ENCODE data around the gene CEP112. TPM values are rescaled to one million over a fixed set of nuclear protein-coding genes. Genes with fewer than 3 reads are reported as not detected.
A peak's percentile ranks its signal among the peaks of the same experiment; 100 is the strongest.

Gene CEP112
- total and polyA plus RNA-seq, 2 of the 13 experiments (the other 11 are each of a cell fraction or from before 2014, with no cell fraction given): 1.2 to 3.4 TPM

GRCh38 chr17:66200685-66201092 is 8.8 kb upstream of the CEP112 start (continued):
- TF ChIP-seq SRF (IDR thresholded peaks at IDR 0.05; ENCODE audit: low read depth, low read length) (no peak), TEF (CRISPR knock-in tag; IDR thresholded peaks at IDR 0.05) (no peak), LCORL (IDR thresholded peaks at IDR 0.05) (peak; percentile 28; the same call in 1 of the 2 replicates), LCORL (CRISPR knock-in tag; IDR thresholded peaks at IDR 0.05) (no peak; the same call in 1 of the 2 replicates), ZNF430 (CRISPR knock-in tag; IDR thresholded peaks at IDR 0.05) (no peak), CENPX (CRISPR knock-in tag; IDR thresholded peaks at IDR 0.05) (no peak), ZNF580 (CRISPR knock-in tag; IDR thresholded peaks at IDR 0.05; ENCODE audit: borderline replicate concordance, low read depth) (peak; percentile 57; the same call in 1 of the 2 replicates), PCBP1 (IDR thresholded peaks at IDR 0.05; ENCODE audit: borderline replicate concordance, low read depth, low read length) (no peak), SP2 (CRISPR knock-in tag; IDR thresholded peaks at IDR 0.05) (no peak), ESRRA (CRISPR knock-in tag; IDR thresholded peaks at IDR 0.05; ENCODE audit: low read depth) (no peak), KDM4B (CRISPR knock-in tag; IDR thresholded peaks at IDR 0.05) (0 out of 2 replicates have a peak, but pooled peaks have one; percentile 40), SMAD3 (CRISPR knock-in tag; IDR thresholded peaks at IDR 0.05) (no peak), ZNF333 (CRISPR knock-in tag; IDR thresholded peaks at IDR 0.05; ENCODE audit: borderline replicate concordance) (no peak)
- TF ChIP-seq, protein P1, sequence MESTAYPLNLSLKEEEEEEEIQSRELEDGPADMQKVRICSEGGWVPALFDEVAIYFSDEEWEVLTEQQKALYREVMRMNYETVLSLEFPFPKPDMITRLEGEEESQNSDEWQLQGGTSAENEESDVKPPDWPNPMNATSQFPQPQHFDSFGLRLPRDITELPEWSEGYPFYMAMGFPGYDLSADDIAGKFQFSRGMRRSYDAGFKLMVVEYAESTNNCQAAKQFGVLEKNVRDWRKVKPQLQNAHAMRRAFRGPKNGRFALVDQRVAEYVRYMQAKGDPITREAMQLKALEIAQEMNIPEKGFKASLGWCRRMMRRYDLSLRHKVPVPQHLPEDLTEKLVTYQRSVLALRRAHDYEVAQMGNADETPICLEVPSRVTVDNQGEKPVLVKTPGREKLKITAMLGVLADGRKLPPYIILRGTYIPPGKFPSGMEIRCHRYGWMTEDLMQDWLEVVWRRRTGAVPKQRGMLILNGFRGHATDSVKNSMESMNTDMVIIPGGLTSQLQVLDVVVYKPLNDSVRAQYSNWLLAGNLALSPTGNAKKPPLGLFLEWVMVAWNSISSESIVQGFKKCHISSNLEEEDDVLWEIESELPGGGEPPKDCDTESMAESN (CRISPR knock-in tag; conservative IDR thresholded peaks at IDR 0.05): peak; percentile 55; the same call in 1 of the 2 replicates
- TF ChIP-seq, protein P2, sequence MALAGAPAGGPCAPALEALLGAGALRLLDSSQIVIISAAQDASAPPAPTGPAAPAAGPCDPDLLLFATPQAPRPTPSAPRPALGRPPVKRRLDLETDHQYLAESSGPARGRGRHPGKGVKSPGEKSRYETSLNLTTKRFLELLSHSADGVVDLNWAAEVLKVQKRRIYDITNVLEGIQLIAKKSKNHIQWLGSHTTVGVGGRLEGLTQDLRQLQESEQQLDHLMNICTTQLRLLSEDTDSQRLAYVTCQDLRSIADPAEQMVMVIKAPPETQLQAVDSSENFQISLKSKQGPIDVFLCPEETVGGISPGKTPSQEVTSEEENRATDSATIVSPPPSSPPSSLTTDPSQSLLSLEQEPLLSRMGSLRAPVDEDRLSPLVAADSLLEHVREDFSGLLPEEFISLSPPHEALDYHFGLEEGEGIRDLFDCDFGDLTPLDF (CRISPR knock-in tag; IDR thresholded peaks at IDR 0.05): no peak
- TF ChIP-seq, protein P3, sequence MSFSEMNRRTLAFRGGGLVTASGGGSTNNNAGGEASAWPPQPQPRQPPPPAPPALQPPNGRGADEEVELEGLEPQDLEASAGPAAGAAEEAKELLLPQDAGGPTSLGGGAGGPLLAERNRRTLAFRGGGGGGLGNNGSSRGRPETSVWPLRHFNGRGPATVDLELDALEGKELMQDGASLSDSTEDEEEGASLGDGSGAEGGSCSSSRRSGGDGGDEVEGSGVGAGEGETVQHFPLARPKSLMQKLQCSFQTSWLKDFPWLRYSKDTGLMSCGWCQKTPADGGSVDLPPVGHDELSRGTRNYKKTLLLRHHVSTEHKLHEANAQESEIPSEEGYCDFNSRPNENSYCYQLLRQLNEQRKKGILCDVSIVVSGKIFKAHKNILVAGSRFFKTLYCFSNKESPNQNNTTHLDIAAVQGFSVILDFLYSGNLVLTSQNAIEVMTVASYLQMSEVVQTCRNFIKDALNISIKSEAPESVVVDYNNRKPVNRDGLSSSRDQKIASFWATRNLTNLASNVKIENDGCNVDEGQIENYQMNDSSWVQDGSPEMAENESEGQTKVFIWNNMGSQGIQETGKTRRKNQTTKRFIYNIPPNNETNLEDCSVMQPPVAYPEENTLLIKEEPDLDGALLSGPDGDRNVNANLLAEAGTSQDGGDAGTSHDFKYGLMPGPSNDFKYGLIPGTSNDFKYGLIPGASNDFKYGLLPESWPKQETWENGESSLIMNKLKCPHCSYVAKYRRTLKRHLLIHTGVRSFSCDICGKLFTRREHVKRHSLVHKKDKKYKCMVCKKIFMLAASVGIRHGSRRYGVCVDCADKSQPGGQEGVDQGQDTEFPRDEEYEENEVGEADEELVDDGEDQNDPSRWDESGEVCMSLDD (CRISPR knock-in tag; IDR thresholded peaks at IDR 0.05; ENCODE audit: borderline replicate concordance): no peak
- TF ChIP-seq, protein P4, sequence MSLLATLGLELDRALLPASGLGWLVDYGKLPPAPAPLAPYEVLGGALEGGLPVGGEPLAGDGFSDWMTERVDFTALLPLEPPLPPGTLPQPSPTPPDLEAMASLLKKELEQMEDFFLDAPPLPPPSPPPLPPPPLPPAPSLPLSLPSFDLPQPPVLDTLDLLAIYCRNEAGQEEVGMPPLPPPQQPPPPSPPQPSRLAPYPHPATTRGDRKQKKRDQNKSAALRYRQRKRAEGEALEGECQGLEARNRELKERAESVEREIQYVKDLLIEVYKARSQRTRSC (CRISPR knock-in tag; IDR thresholded peaks at IDR 0.05; ENCODE audit: low read depth): no peak
- TF ChIP-seq, protein P5, sequence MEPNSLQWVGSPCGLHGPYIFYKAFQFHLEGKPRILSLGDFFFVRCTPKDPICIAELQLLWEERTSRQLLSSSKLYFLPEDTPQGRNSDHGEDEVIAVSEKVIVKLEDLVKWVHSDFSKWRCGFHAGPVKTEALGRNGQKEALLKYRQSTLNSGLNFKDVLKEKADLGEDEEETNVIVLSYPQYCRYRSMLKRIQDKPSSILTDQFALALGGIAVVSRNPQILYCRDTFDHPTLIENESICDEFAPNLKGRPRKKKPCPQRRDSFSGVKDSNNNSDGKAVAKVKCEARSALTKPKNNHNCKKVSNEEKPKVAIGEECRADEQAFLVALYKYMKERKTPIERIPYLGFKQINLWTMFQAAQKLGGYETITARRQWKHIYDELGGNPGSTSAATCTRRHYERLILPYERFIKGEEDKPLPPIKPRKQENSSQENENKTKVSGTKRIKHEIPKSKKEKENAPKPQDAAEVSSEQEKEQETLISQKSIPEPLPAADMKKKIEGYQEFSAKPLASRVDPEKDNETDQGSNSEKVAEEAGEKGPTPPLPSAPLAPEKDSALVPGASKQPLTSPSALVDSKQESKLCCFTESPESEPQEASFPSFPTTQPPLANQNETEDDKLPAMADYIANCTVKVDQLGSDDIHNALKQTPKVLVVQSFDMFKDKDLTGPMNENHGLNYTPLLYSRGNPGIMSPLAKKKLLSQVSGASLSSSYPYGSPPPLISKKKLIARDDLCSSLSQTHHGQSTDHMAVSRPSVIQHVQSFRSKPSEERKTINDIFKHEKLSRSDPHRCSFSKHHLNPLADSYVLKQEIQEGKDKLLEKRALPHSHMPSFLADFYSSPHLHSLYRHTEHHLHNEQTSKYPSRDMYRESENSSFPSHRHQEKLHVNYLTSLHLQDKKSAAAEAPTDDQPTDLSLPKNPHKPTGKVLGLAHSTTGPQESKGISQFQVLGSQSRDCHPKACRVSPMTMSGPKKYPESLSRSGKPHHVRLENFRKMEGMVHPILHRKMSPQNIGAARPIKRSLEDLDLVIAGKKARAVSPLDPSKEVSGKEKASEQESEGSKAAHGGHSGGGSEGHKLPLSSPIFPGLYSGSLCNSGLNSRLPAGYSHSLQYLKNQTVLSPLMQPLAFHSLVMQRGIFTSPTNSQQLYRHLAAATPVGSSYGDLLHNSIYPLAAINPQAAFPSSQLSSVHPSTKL (CRISPR knock-in tag; IDR thresholded peaks at IDR 0.05): peak; percentile 77

All from HepG2 (cell line).